HG02588 (cell line): ENCODE measurements around the gene LRRC28.
"Not testable (repeated sequence)": the region's sequence is repeated elsewhere in the genome, so short reads cannot be mapped to it uniquely, and the experiment has no call there.

ENCODE experiments used
- ATAC-seq: cut with Tn5 transposase; IDR thresholded peaks from one replicate; pipeline ENCODE4 v1.9.1; 2021; ENCODE audit warnings: mild to moderate bottlenecking, moderate library complexity; ENCODE audit not compliant: unreplicated experiment

LRRC28 gene

GRCh38 chr15:99387421-99388168 lies 136.3 kb downstream of the LRRC28 start:
- no peak for ATAC-seq

DNA sequence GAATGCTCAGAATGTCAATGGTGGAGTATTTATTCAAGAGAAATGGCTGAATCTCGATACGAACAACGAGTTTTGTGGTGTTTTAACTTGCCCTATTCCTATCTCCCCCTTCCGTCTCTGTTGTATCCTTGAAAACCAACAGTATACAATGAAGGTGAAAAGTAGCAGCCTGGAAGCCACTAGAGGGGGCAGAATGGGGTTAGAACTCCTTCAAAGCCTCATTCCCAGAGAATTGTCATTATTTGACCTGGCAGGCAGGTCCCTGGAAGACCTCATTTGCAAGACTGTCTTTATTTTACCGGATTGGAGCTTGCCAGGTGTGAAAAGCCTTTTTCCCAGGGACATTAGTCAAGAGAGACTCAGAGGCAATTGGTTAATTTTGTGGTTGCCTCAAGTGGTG lies 139.4 kb downstream of the LRRC28 start:
- no peak for ATAC-seq

GRCh38 chr15:99393641-99394040 lies 142.4 kb downstream of the LRRC28 start:
- no peak for ATAC-seq

DNA sequence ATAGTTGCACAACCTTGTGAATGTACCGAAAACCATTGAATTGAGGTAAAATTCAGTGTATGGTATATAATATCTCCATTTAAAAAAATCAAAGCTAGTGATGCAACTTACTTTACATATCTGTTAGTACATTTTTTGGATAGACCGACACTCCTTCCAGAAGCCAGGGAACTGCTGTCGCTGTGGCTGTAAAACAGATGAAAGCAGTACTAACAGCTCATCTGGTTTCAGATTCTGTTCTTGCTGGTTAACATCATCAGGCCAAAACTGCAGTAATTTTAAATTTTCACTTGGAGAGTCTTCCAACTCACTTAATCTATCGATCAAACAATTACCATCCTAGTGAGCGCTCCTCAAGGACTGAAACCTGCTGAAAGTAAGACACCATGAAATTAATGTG lies 145.1 kb downstream of the LRRC28 start:
- ATAC-seq = no peak

DNA sequence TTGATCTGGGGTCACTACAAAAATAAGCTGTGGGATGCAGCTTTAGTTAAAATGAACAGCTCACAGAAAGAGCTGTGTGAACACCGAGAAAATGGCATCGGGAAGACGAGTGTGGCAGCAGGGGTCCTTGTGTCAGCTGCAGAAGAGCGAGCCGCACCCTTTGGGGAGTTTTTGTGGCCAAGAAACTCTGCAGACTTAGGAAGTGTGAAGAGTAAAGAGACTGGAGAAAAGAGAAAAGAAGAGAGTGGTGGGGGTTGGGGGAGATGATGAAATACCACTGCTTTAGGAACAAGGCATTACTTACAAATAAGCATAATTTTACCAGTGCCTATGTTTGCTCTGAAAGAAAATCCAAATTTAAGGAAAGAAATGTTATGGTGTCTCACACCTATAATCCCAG lies 147.8 kb downstream of the LRRC28 start:
- ATAC-seq = no peak

- no peak for ATAC-seq
Measured at GRCh38 chr15:99399618-99400017, 148.3 kb downstream of the LRRC28 start.

DNA sequence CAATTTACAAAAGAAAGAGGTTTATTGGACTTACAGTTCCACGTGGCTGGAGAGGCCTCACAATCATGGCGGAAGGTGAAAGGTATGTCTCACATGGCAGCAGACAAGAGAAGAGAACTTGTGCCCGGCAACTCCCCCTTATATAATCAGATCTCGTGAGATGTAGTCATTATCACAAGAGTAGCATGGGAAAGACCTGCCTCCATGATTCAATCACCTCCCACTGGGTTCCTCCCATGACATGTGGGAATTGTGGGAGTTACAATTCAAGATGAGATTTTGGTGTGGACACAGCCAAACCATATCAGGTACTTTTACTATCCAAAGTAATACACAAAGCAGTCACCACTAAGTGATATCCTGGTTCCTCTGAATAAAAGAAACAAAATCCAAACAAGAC lies 149.9 kb downstream of the LRRC28 start:
- not testable (repeated sequence) for ATAC-seq

GRCh38 chr15:99402014-99402729 lies 150.9 kb downstream of the LRRC28 start:
- no peak for ATAC-seq

- no peak for ATAC-seq
Measured at GRCh38 chr15:99403597-99403996, 152.3 kb downstream of the LRRC28 start.

GRCh38 chr15:99404454-99404853 lies 153.2 kb downstream of the LRRC28 start:
- no peak for ATAC-seq

GRCh38 chr15:99406120-99406519 lies 154.8 kb downstream of the LRRC28 start:
- ATAC-seq = no peak

DNA sequence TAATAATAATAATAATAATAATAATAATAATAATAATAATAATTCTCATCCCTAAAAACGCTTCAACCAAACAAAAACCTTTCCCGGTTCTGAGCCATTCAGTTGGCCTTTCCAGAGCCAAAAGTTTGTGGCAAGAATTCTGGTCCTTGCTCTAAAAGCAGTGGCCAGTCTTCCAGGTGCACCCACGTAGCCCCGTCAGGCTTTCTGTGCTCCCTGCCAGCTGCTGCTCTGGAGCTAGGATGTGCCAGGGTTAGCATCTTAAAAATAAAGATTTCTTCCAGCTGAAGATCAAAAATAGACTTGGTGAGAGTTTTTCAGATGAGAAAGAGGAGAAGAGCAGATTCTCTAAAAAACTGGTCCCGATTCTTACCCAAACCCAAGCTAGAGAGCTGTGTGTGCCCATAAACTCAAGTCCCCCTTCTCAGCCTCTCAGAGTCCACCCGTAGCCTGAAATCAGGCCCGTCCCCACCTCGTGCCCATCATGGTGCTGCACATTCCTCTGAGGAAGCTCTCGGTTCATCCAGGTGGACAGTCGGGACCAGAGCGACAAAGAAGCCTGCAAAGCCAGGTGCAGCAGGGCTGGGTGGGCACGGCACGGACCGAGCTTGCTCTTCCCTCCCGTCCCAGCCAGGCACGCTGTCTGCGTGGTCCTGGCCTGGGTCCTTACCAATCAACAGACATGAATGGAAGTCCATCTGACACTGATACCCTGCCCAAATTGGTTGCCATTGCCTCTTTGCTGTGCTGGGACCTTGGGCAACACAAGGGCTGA lies 155.6 kb downstream of the LRRC28 start:
- no peak for ATAC-seq

DNA sequence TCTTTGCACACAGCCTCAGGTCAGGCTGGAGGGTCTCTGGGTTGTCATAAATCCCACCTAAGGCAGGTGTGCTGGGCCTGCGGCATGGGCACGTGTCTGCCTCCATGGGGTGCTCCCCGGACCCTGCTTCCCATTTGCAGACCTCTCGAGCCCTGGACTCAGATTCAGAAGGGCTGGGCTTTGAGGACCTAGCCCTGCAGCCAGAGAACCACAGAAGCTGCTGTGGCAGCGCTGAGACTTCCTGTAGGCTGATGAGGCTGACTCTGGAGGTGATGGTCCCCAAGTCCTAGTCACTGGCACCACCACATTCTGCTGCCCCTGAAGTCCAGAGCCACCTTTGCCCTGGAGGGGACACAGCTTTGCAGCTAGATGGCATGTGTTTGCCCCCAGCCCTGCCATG lies 156.4 kb downstream of the LRRC28 start:
- no peak for ATAC-seq

- ATAC-seq = no peak
Measured at GRCh38 chr15:99408236-99409096, 157.2 kb downstream of the LRRC28 start.

DNA sequence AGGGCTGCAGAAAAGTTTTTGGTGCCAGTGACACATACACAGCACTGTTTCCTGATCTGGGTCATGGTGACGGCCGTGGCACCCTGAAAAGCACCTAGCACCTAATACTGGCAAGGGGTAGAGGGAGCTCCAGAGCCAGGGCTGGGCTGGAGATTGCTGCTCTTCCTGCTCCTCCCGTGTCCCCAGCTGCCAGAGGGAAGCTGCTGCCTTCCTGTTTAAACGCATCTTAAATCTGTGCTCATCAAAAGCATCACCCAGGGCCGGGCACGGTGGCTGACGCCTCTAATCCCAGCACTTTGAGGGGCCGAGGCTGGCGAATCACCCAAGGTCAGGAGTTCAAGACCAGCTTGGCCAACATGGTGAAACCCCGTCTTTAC lies 157.8 kb downstream of the LRRC28 start:
- ATAC-seq = no peak

- ATAC-seq = no peak
Measured at GRCh38 chr15:99409560-99409959, 158.3 kb downstream of the LRRC28 start.

- ATAC-seq = no peak
Measured at GRCh38 chr15:99410477-99410876, 159.2 kb downstream of the LRRC28 start.

DNA sequence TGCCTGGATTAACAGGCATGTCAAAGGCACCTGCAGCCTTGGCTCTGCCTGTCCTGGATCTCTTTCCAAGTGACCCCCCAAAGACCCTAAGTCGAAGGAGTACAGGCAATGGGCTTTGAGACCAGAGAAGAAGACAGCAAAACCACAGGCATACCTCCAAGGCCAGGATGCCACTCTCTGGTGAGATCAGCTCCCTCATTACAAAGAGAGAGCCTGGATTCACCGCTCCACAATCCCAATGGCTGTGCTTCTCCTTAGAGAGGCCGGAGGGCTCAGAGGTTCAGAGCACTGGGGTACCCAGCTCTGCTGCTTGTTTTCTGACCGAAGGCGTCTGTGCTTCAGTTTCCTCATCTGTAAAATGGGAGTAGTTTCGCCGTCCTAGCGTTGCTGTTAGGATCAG lies 160.0 kb downstream of the LRRC28 start:
- ATAC-seq = no peak

GRCh38 chr15:99412082-99412481 lies 160.8 kb downstream of the LRRC28 start:
- ATAC-seq = no peak

DNA sequence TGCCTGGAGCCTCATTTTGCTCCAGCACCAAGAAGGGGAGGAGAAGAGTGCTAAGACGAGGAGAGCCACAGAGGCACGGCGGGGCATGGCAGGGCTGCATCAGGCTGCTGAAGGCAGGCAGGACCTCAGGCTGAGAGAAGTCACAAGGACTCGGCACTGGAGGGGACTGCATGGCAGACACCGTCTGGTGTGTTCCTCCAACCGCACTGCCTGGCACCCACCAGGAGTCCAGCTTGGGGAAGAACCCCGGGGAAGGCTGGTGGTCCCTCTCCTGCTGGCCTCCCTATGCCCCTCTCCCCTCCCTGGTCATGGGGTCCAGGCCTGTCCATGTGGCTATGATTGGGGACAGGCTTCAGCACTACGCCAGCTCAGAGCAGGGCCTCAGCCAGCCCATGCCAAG lies 161.3 kb downstream of the LRRC28 start:
- ATAC-seq = no peak
